ENCODE data around the gene IL17RC. TPM values are rescaled to one million over a fixed set of nuclear protein-coding genes. Genes with fewer than 3 reads are reported as not detected.

IL17RC gene
- total and polyA plus RNA-seq, 2 donors (not counting 3 experiments of a cell fraction or from before 2014, with no cell fraction given): 18.7 to 19.9 TPM

GRCh38 chr3:9948586-9948985 lies 31.7 kb downstream of the IL17RC start:
- ChIA-PET CTCF (no interaction called here), POLR2A (no interaction called here)
- FAIRE-seq: no peak
- Histone ChIP-seq H3K27me3 (ENCODE audit: control insufficient read depth in 2 of 2, insufficient read depth in 2 of 2, low read length in 2 of 2) (no peaks in the 10 kb centered on the region), H2AFZ (ENCODE audit: low read depth, low read length) (no peak overlapping the region), H3K27ac (ENCODE audit: insufficient read depth, low read depth, low read length) (no peak overlapping the region), H3K9ac (replicated peaks; ENCODE audit: extremely low read depth, insufficient read depth, low read length) (no peak overlapping the region), H3K4me3 (replicated peaks in 1 of 3; ENCODE audit: insufficient read depth in 1 of 3, low read depth in 1 of 3, low read length in 3 of 3) (no peak overlapping the region), H3K9me3 (replicated peaks; ENCODE audit: control insufficient read depth, insufficient read depth, low read length) (no peaks in the 10 kb centered on the region), H3K36me3 (ENCODE audit: control insufficient read depth in 2 of 2, extremely low read depth in 1 of 2, insufficient read depth in 2 of 2, low read length in 2 of 2) (no peaks in the 10 kb centered on the region), H3K4me2 (ENCODE audit: insufficient read depth, low read length) (no peak overlapping the region), H3K4me1 (ENCODE audit: control insufficient read depth, extremely low read depth, insufficient read depth, low read length) (peaks cover 7% of the 10 kb centered on the region), H4K20me1 (replicated peaks; ENCODE audit: control insufficient read depth, extremely low read depth, insufficient read depth, low read length) (no peaks in the 10 kb centered on the region), H3K9me1 (replicated peaks; ENCODE audit: control insufficient read depth, extremely low read depth, insufficient read depth, low read length) (no peaks in the 10 kb centered on the region), H3K79me2 (ENCODE audit: control insufficient read depth, insufficient read depth, low read length) (no peaks in the 10 kb centered on the region)
- dilution Hi-C loops (cut with MboI; ENCODE audit: extremely low pct_ligation_motif_present, low sequenced_read_pairs) (no loop called here), intact Hi-C loops (cut with micrococcal nuclease) (loop anchor here (5.0 kb wide), 1 partner anchor 374 kb away; the partner anchor contains the start of gene SEC13)
- TF ChIP-seq JUN (IDR thresholded peaks at IDR 0.05; ENCODE audit: borderline replicate concordance, insufficient read depth, insufficient read length, low read depth) (no peak), POLR2AphosphoS5 (IDR thresholded peaks at IDR 0.05; ENCODE audit: insufficient read depth, low read depth, low read length) (no peak), POLR2A (IDR thresholded peaks at IDR 0.05; ENCODE audit: low read depth, low read length) (no peak), MYC (IDR thresholded peaks at IDR 0.05; ENCODE audit: low read depth, low read length) (no peak), MAX (IDR thresholded peaks at IDR 0.05; ENCODE audit: insufficient read depth, insufficient read length) (no peak), EZH2 (IDR thresholded peaks at IDR 0.05; ENCODE audit: borderline replicate concordance, low read depth, low read length, severe bottlenecking) (no peak), CTCF (IDR thresholded peaks at IDR 0.05; ENCODE audit: extremely low read depth in 1 of 2, insufficient read depth in 1 of 2, low read depth in 1 of 2, low read length in 2 of 2) (no peak), GATA2 (IDR thresholded peaks at IDR 0.05; ENCODE audit: insufficient read depth, insufficient read length, low read depth, low read length) (no peak), FOS (IDR thresholded peaks at IDR 0.05; ENCODE audit: borderline replicate concordance, insufficient read depth, low read length) (no peak)
- BruUV-seq (replicated peaks): no TSS peak
- DNase-seq (ENCODE audit: low read depth, low spot score): no peak

Data from endothelial cell of umbilical vein (primary cell).